NCI-H2171 treated with DMSO at 0.1 percent for 48 hours (cell line): ENCODE data around the gene KCNMA1.
"Not testable (repeated sequence)": the region's sequence is repeated elsewhere in the genome, so short reads cannot be mapped to it uniquely, and the experiment has no call there.

ENCODE experiments used
- DNase-seq: peaks from one replicate; lab custom pipeline; 2025; lab: John Stamatoyannopoulos, UW

Gene KCNMA1

DNA sequence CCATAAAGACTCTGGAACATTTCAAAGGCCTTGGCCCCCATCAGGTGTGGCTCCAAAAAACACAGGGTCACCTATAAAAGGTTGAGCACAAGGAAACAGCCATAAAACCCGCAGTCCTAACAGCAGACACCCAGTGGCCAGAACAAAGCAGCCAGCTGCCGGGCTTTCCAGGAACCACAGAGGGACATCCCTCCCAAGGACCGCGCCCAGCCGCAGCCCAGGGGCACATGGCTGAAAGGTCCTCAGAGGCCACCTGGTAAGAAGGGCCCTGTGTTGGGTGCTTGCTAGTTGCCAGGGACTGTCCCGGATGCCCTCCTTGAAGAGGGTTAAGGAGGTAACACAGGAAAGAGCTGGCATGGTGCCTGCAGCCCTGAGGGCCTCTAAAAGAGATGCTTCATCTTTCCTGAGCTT, 32.7 kb downstream of the KCNMA1 start:
- no peak for DNase-seq

DNA sequence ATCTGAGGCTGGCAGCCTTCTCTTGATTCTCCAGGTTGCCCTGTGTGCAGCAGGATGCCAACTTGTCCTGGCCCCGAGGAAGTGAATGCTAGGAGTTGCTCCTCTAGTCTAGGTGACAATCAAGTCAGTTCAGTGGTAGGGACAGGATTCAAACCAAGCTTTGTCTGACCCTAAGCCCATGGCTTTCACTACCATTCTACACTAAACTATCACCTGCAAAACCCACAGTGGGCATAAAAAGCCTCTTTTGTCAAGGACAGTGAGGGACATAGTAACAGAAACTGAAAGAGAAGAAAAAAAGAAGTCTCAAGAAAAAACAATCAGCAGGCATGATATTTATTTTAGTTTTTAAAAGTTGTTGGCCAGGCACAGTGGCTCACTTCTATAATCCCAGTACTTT, 33.5 kb downstream of the KCNMA1 start:
- DNase-seq = no peak

DNA sequence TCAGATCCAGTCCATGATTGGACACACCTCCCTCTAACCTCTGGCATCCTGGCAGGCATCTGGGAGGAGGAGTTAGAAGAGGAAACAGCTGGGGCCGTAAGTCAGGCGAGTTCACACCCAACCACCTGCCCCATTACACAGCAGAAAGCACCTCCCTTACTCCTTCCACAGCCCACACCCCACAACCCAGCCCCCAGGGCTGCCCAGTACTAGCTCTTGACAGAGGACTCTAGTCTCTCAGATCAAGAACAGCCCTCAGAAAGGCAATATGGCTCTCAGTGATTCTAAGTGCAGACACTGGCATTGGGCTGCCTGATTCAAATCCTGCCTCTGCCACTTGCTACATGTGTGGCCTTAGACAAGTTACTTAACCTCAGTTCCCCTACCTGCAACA, 34.1 kb downstream of the KCNMA1 start:
- peak; percentile 4 for DNase-seq

DNA sequence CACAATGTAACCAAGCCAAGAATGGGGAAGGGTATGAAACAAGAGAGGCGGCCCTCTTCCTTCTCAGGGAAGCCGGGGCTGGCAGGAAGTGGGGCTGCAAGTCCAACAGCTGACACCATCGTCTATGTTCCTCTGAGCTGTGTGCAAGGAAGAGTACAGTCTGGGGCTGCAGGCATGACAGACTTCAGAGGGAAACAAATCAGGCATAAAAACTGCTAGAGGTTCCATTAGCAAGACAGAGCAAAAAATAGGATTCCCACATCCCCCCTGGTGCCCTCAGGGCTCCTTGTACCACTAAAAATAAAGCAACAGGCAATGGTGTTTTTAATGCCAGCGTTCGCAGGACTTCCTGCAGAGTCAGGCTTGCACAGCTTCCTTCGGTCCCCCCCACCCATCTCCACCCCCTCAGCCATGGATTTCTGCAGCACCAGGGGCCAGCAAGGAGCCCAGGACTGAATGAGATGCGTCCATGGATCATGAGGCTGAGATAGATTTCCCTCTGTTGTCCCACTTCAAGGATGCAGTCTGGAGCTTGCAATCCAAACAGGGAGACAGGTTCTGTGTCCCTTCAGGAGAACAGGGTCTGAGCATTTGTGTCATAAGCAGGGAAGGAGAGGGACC, 34.6 kb downstream of the KCNMA1 start:
- DNase-seq = no peak

DNA sequence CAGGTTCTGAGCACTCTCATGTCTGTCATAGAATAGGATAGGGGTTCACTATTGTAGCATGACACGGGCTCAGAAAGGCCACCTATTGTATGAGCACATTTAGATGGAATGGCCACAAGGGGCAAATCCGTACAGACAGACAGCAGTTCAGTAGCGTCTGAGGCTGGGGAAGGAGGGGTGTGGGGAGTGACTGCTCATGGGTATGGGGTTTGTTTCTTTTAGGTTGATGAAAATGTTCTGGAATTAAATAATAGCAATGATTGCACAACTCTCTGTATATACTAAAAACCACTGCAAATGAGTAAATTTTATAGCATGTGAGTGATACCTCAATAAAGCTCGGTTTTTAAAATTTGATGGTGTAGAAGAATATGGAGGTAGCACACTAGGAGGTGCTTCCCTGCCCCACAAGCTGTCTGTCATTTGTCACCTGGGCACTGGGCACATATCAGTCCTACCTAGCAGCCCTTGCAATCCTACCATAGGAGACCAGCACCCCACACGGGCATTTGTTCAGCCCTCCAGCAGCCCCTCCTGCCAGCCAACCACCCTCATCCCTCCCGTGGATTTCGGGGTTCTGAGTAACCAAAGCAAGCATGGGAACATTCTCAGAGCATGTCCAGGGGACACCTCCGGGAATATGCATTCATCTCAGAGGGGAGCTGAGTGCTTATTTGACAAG, 35.2 kb downstream of the KCNMA1 start:
- DNase-seq = no peak

DNA sequence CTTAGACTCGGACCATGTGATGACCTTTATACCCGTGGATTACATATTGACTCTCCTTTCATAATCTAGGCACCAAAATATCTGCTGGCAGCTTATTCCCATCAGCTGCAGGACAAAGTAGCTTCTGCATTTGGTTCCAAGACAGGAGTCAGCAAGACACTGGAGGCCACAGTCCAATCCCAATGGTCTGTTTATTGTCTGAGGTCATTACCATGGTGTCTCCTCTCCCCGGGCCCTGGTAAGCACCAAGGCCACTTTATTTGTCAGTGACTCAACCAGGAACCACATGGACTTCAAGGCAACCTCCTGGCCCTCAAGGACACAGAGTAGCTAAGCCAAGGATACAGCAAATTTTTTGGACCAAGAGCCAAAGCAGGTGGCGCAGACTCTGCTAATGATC, 36.1 kb downstream of the KCNMA1 start:
- no peak for DNase-seq

DNA sequence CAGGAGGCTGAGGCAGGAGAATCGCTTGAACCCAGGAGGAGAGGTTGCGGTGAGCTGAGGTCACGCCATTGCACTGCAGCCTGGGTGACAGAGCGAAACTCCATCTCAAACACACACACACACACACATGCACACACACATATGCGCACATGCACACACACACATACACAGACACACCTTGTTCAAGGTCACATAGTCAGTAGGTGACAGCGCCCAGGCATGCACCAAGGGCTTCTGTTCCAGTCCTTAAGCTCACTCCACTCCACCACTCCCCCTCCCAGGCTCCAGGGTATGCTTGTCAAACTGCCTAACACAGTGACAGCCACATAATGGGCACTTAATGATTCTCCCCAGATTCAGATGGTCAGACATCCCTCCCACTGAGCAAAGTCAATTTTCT, 37.0 kb downstream of the KCNMA1 start:
- no peak for DNase-seq

DNA sequence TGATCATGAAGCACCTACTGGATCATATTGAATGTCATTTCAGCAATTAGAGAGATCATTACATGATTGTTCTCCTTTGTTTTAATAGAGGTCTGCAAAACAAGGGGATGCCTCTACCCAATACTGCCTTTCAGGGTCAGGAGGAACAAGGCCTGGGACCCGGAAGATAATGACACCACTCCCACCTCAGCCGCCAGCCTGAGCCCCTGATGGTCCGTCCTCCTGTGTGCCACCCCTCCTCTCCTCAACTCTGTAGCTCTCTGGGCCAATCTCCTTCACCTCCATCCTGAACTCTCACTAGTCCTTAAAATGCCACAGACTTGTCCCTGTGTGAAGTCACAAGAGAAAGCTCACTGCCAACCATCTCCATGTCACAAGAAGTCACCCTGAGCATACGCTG, 38.0 kb downstream of the KCNMA1 start:
- no peak for DNase-seq

DNA sequence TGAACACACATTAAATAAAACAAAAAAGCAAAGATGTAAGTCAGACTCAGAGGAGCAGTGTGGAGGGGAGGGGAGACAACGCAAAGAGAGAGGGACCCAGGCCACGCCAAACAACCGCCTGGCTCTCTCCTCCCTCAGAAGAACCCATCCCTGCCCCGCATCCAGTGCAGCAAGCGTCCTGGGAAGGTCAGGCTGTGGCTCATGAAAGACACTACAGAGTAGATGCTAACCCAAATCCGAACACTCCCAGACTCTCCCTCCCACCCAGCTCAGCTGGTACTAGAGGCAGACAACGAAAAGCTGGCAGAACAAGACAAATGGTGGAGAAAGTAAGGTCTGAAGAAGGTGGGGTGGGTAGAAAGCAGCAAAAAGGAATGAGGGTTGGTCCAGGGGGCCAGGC, 39.0 kb downstream of the KCNMA1 start:
- no peak for DNase-seq

DNA sequence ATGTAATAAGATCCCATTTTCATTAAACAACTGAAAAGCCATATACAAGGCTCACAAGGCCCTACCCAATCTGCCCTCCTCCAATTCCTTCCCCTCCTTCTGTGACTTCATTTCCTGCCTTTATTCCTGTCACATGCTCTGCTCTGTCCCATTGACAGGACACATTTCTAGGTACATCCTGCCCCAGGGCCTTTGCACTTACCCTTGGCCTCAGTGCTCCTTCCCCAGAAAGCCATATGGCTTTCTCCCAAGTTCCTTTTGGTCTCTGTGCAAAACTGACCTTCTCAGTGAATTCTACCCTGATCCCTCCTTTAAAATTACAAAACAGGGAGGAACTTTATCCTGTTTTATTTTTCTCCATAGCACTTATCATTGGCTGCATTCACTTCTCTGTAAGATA, 40.0 kb downstream of the KCNMA1 start:
- no peak for DNase-seq

DNA sequence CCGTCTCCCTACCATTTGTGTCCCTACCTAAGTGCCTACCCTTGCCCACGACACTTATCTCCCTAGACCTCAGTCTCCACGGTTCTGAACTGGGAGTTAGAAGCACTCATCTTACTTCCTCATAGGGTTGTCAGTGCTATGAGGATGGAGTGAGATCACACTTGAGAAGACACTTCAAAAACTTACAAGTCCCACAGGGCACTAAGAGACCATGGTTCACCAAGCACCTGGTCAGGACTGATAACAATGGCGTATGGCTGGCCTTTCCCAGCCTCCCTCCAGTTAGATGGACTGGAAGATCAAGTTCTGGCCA, 43.2 kb downstream of the KCNMA1 start:
- no peak for DNase-seq

DNA sequence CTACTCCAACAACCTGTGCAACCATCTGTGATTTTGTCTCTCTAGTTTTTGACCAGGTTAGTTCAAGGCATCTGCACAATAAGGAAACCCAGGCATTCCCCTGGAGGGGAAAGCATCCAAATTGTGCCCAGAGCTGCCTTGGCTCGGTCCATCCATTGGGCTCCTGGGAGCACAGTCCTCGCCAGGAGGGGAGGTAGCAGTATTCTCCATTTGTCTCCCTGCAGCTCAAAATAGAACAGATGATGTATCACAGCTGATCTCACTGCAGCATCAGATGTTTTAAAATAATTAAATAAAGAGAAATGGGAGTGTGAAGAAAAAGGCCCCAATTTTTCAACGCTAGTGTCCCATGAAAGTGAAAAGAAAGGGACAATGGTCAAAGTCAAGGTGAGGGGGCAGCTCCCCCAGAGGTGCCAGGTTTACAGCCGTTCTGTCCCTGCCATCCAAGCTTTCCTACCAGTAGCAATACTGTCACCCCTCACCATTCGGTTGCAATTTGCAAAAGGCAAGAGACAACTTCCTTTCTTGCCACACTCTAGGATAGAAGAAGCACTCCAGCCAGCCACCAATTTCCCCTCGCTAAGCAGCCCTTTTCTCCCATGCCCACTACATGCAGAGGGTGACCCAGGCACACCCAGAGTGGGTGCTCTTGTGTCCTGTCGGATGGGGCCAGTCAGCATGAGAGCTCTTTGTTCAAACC, 43.7 kb downstream of the KCNMA1 start:
- no peak for DNase-seq

DNA sequence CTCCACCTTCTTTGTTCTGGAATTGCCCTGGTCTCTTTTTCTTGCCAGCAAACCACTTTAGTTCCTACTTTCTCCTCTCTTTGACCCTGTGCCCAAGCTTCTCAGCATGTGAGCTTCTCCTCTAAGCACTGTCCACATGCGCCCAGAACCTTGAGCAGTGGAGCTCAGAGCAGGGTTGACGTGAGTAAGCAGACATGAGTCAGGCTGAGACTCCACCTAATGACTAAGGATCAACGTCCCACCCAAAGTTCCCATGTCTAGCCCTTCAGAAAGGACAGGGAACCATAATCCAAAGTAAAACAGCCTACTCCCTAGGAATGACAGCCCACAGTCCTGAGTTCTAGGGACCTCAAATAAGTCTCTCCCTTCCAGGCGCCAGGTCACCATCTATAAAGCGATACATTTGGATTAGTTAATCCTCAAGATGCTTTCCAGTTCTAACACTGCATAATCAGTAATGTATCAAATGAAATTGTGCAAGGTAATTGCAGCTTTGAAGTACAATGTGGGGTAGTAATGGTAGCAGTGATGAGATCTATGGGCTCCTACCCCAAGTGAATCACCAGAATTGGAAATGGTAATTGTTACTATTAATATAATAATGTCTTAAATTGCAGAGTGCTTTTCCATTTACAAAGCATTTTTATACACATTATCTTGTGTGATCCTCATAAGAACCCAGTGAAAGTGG, 44.5 kb downstream of the KCNMA1 start:
- no peak for DNase-seq

DNA sequence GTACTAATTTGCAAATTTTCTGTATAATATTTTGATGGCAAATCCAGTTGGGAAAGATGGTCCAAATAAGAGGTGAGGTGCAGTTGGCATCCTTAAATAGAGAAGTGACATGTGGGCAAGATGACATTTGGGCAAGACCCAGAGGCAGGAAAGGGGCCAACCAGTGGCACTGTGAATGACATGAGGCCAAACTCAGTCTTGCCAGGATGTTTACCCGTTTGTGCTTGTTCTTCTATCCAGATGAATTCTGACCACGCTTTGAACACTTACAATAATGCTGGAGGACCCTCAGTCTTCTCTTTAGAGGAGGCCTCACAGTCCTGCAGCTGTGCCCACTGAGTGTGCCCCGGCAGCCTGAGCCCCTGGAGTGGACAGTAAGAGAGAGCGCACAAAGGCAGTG, 45.1 kb downstream of the KCNMA1 start:
- DNase-seq = no peak

DNA sequence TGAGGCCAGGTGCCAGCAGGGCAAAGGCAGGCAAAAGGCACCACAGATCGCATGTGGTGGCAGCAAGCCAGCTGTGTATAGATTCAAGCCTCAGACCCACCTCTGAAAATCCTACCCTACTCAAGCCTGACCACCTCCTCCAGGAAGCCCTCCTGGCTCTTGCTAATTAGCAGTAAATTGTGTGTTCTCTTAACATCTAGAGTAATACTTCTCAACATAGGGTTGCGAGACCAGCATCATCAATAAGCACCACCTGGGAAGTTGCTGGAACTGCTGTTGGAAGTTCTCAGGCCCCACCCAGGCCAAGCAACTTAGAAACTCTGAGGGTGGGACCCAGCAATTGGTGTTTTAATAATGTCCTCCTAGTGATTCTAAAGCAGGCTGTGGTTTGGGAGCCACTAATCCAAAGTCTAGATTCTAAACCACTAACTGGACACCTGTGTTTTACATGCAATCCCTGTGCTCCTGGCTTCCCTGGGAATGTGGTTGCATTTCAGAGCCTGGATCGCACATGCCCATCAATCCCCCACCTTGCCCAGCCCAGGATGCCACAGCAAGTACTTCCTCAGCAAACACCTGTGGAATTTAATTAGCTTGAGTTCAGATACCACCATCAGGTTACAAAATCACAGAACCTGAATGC, 46.2 kb downstream of the KCNMA1 start:
- DNase-seq = no peak

DNA sequence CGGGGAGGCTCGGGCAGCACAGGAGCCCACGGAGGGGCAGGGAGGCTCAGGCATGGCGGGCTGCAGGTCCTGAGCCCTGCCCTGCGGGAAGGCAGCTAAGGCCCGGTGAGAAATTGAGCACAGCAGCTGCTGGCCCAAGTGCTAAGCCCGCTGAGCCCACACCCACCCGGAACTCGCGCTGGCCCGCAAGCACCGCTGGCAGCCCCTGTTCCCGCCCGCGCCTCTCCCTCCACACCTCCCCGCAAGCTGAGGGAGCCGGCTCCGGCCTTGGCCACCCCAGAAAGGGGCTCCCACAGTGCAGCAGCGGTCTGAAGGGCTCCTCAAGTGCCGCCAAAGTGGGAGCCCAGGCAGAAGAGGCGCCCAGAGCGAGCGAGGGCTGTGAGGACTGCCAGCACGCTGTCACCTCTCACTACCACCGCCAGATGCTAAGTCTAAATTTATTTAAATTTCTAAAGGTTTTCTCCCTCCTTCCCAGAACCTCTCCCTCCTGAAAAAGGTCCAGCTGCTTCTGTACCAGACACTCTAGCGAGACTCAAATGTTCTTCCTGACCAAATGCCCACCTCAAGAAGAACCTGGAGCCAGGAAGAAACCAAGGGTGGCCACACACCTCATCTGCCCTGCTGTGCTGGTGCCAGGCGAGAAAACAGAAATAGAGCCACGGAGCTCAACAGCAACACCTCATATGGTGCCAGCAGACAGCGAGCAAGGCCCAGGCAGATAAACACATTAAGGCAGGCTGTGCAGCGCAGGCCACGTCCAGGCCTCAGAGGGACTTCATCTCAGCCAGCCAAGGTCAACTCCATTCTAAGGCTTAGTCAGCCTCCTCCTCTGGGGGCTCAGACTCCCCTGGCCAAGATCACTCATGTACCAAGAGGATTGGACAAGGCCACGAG, 47.0 kb downstream of the KCNMA1 start:
- DNase-seq = no peak

DNA sequence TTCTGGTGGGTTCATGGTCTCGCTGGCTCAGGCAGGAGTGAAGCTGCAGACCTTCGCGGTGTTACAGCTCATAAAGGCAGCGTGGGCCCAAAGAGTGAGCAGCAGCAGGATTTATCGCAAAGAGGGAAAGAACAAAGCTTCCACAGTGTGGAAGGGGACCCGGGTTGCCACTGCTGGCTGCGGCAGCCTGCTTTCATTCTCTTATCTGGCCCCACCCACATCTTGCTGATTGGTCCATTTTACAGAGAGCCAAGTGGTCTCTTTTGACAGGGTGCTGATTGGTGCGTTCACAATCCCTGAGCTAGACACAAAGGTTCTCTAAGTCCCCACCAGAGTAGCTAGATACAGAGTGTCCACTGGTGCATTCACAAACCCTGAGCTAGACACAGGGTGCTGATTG, 47.9 kb downstream of the KCNMA1 start:
- not testable (repeated sequence) for DNase-seq

DNA sequence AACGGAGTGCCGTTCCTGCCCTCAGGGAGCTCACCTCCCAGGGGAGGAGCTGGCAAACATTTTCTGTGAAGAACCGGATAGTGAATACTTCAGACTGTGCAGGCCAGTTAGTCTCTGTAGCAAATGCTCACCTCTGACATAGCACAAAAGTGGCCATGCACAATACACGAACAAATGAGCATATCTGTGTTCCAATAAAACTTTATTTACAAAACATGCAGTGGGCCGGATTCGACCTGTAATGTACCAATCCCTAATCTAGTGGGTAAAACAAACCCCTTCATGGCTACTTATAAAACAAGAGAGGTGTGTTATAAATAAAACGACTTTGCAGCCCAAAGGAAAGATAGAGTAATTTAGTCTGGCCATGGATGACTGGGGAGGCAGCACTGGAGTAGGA, 48.7 kb downstream of the KCNMA1 start:
- no peak for DNase-seq

DNA sequence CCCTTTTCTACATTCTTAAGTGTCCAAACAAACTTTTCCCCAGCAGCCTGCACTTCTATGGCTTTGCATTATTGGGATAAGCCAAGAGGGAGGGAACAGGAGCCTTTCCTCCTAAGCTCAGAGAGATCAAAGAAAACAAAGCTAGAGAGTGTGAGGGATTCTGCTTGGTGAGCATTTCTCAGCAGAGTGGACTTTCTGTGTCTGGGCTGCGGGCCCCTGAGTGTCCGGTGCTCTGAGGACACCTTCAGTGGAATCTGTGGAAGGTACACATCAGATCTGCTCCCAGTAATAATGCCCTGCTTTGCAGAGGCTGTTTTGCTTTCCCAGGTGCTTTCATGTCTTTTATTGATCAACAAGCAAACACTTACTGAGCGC, 50.2 kb downstream of the KCNMA1 start:
- DNase-seq = no peak

DNA sequence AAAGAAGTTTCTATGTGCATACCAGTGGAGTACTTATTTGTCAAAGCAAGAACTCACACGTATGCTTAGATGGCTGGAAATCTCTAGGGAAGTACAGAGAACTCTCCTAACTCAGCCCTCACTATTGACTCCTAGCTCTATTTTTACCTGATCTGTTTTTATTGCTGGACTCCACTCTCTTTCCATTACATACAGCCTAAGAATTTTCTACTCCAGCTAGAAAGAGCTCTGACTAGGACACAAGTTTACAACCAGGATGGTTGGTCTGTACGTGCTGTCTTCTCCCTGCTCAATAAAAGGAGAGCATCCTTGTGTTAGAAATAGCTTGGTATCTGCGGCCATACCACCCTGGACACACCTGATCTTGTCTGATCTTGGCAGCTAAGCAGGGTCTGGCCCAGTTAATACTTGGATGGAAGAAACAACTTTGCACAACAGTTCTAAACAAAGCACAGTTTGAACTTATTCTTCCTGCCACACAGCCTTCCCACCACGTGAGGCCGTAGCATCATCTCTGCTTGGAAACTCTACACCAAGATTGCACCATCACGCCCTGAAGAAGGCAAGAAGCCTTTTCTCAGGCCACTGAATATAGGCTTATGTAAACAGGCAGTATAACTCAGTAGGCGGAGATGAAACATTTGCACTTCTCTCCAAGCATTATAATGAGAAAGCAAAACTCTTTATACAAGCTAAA, 50.7 kb downstream of the KCNMA1 start:
- no peak for DNase-seq

DNA sequence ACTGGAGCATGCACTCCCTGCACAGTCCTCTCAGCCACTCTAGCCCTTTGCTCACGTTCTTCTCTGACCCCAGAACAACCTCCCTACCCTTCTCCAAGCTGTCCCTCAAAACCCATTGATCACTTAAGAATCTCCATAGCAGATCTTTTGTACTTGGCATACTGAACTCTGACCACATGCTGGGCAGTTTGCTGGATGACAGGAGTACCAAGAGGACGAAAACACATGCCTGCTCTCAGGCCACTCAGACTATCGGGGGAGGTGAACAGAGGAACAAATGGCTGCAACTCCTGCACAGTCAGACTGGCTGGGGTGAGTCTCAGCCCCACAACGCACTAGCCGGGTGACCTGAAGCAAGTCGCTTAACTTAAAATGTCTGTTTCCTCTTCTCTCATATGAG, 52.7 kb downstream of the KCNMA1 start:
- DNase-seq = no peak
